ENCODE measurements around the gene SREBF2. TPM values are rescaled to one million over a fixed set of nuclear protein-coding genes. Genes with fewer than 3 reads are reported as not detected.

Gene SREBF2
- total and polyA plus RNA-seq, 2 of the 13 experiments (the other 11 are each of a cell fraction or from before 2014, with no cell fraction given) = 53.8 to 72.6 TPM

DNA sequence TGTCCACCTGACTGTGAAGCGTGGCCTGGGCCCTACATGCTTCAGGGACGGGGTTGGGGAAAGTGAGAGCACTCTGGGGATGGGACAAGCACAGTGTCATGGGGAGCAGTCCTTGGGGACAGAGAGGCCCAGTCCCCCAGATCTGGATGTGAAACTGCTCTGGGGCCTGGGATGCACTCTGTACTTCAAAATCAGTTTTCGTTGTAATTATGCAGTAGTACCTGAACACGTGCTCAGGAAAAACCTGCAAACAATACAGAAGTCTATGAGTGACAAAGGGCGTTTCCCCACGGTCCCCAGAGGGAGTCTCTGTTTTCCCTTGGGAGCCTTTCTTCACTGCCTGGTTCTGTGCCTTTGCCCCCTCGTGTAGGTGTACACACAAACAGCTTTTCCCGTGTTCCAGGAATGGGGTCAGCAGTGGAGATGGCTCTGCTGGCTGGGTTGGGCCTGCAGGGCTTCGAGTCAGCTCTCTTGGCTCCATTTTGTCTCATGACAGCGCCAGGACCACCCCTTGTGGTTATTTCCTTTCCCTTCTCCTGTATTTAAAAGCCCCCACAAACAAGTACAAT, 98.9 kb downstream of the SREBF2 start:
- DNase-seq (ENCODE audit: low spot score) (no peak), FAIRE-seq (no peak), ATAC-seq (no peak)
- TF ChIP-seq NFE2L1 (CRISPR knock-in tag; IDR thresholded peaks at IDR 0.05; ENCODE audit: borderline replicate concordance) (no peak), RBM39 (IDR thresholded peaks at IDR 0.05; ENCODE audit: low read depth, low read length, poor library complexity, severe bottlenecking) (no peak), TRIM24 (CRISPR knock-in tag; IDR thresholded peaks at IDR 0.05) (no peak), SOX13 (IDR thresholded peaks at IDR 0.05) (no peak), SOX13 (CRISPR knock-in tag; conservative IDR thresholded peaks at IDR 0.05 in 1 of 2, IDR thresholded peaks at IDR 0.05 in 1 of 2) (no peak), MBNL3 (CRISPR knock-in tag; conservative IDR thresholded peaks at IDR 0.05) (no peak)
- no peak overlapping the region for H3K4me3 ChIP-seq (replicated peaks in 1 of 3; ENCODE audit: insufficient read depth in 1 of 3, low read depth in 2 of 3, low read length in 3 of 3)
- POLR2A ChIA-PET = no interaction called here
- no peak overlapping the region for H3K9ac ChIP-seq (ENCODE audit: insufficient read depth, low read depth, low read length)
- H3K27ac ChIP-seq (ENCODE audit: extremely low read length, insufficient read depth, low read length) = no peak overlapping the region
- no peaks in the 10 kb centered on the region for H3K9me3 ChIP-seq (ENCODE audit: low read length)
- no peaks in the 10 kb centered on the region for H4K20me1 ChIP-seq (ENCODE audit: insufficient read depth, low read length)
- no peak overlapping the region for H2AFZ ChIP-seq (ENCODE audit: low read length)
- H3K4me2 ChIP-seq (ENCODE audit: low read depth, low read length) = no peak overlapping the region
- peaks cover 17% of the 10 kb centered on the region for H3K4me1 ChIP-seq (ENCODE audit: insufficient read depth, low read length)
- peaks cover under 1% of the 10 kb centered on the region in 2 experiments; a peak in 2 of 5 replicates for H3K36me3 ChIP-seq (replicated peaks in 1 of 2; ENCODE audit: control insufficient read depth in 1 of 2, insufficient read depth in 2 of 2, low read length in 2 of 2)
- intact Hi-C loops (cut with micrococcal nuclease; ENCODE audit: unreplicated experiment) = no loop called here
- BruUV-seq (replicated peaks) = no TSS peak
- CTCF ChIA-PET (ENCODE audit: low intra/inter-chr PET ratio, low total read pairs) = no interaction called here
- H3K79me2 ChIP-seq (ENCODE audit: insufficient read depth, low read length) = no peaks in the 10 kb centered on the region
- WGBS (ENCODE audit: low lambda C conversion rate) = 83% methylated on average over 9 of the region's 10 CpGs
- H3K27me3 ChIP-seq (ENCODE audit: control insufficient read depth in 1 of 2, insufficient read depth in 2 of 2, low read length in 2 of 2) = peaks cover 0 to 2% of the 10 kb centered on the region in 2 experiments; a peak in 1 of 5 replicates
- in situ Hi-C loops (cut with HindIII; ENCODE audit: extremely low pct_ligation_motif_present, low pct_unique_long_range_greater_than_20kb) = no loop called here

DNA sequence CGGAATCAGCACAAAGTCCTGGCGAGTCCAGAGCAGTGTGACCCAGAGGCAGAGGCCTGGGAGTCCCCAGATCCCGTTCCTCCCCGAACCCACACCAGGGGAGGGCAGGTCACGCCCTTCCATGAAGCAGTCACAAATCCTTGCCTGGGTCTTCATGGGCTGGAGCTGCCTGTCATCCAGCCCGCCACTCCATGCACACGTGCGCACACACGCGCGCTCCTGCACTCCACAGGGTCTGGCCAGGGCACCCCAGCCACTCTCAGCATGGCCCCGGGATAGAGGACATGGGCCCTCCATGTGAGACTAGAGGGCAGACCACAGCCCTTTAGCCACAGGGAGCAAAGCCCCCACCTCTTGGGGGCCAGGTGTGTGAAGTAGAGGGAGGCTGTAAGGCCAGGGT, 99.4 kb downstream of the SREBF2 start:
- POLR2A ChIA-PET = no interaction called here
- CTCF ChIA-PET (ENCODE audit: low intra/inter-chr PET ratio, low total read pairs) = no interaction called here
- 100% methylated on average over 3 of the region's 12 CpGs for WGBS (ENCODE audit: low lambda C conversion rate)

More for the DNA sequence above, 99.4 kb downstream of the SREBF2 start:
- Histone ChIP-seq H3K4me3 (replicated peaks in 1 of 3; ENCODE audit: insufficient read depth in 1 of 3, low read depth in 2 of 3, low read length in 3 of 3) (no peak overlapping the region), H3K9ac (ENCODE audit: insufficient read depth, low read depth, low read length) (no peak overlapping the region), H3K9me3 (ENCODE audit: low read length) (no peaks in the 10 kb centered on the region), H2AFZ (ENCODE audit: low read length) (no peak overlapping the region), H3K27me3 (ENCODE audit: control insufficient read depth in 1 of 2, insufficient read depth in 2 of 2, low read length in 2 of 2) (no peaks in the 10 kb centered on the region), H3K79me2 (ENCODE audit: insufficient read depth, low read length) (no peaks in the 10 kb centered on the region), H3K4me2 (ENCODE audit: low read depth, low read length) (no peak overlapping the region), H3K27ac (ENCODE audit: extremely low read length, insufficient read depth, low read length) (no peak overlapping the region), H4K20me1 (ENCODE audit: insufficient read depth, low read length) (no peaks in the 10 kb centered on the region), H3K36me3 (replicated peaks in 1 of 2; ENCODE audit: control insufficient read depth in 1 of 2, insufficient read depth in 2 of 2, low read length in 2 of 2) (peaks cover 2 to 4% of the 10 kb centered on the region in 2 experiments; a peak in 2 of 5 replicates), H3K4me1 (ENCODE audit: insufficient read depth, low read length) (peaks cover 12% of the 10 kb centered on the region)
- intact Hi-C loops (cut with micrococcal nuclease; ENCODE audit: unreplicated experiment) = no loop called here
- no TSS peak for BruUV-seq (replicated peaks)
- in situ Hi-C loops (cut with HindIII; ENCODE audit: extremely low pct_ligation_motif_present, low pct_unique_long_range_greater_than_20kb) = no loop called here
- ATAC-seq = no peak
- TF ChIP-seq AGO2 (optimal IDR thresholded peaks at IDR 0.05; ENCODE audit: low read depth, low read length) (peak; percentile 53), NR2F1 (CRISPR knock-in tag; IDR thresholded peaks at IDR 0.05) (no peak), ZBTB38 (CRISPR knock-in tag; IDR thresholded peaks at IDR 0.05) (no peak), FOXP1 (IDR thresholded peaks at IDR 0.05) (no peak), FOXP1 (CRISPR knock-in tag; IDR thresholded peaks at IDR 0.05) (no peak), KMT2B (CRISPR knock-in tag; IDR thresholded peaks at IDR 0.05) (no peak)
- TF ChIP-seq, protein P1, sequence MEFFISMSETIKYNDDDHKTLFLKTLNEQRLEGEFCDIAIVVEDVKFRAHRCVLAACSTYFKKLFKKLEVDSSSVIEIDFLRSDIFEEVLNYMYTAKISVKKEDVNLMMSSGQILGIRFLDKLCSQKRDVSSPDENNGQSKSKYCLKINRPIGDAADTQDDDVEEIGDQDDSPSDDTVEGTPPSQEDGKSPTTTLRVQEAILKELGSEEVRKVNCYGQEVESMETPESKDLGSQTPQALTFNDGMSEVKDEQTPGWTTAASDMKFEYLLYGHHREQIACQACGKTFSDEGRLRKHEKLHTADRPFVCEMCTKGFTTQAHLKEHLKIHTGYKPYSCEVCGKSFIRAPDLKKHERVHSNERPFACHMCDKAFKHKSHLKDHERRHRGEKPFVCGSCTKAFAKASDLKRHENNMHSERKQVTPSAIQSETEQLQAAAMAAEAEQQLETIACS (CRISPR knock-in tag; IDR thresholded peaks at IDR 0.05) = no peak
- no peak for DNase-seq (ENCODE audit: low spot score)
- no peak for FAIRE-seq

Data from HepG2 (cell line).